Retinal pigment epithelial cell (primary cell): ENCODE data around the gene MAML3.

ENCODE experiments used
- DNase-seq: peaks from one replicate; pipeline ENCODE4 v3.0.0-alpha.2; 2010; ENCODE audit warnings: low read depth
- H3K4me3 ChIP-seq: 2 replicates; pipeline ENCODE4 v1.5.1; 2011; ENCODE audit warnings: mild to moderate bottlenecking, low read length, control low read depth, moderate library complexity
- CTCF ChIP-seq: conservative IDR thresholded peaks from 2 replicates; pipeline ENCODE4 v1.5.1; 2011; ENCODE audit warnings: low read depth, low read length, control low read depth, inconsistent platforms

MAML3 gene

GRCh38 chr4:139892973-139893736 is 260.8 kb downstream of the MAML3 start:
- no peak for DNase-seq
- H3K4me3 ChIP-seq = no peak overlapping the region
- no peak for TF ChIP-seq CTCF

GRCh38 chr4:139890816-139891215 is 263.2 kb downstream of the MAML3 start:
- DNase-seq = no peak
- no peak for TF ChIP-seq CTCF
- no peak overlapping the region for H3K4me3 ChIP-seq

- H3K4me3 ChIP-seq = no peak overlapping the region
- no peak for DNase-seq
- no peak for TF ChIP-seq CTCF
Observed at GRCh38 chr4:139889901-139890300, 264.1 kb downstream of the MAML3 start.

- H3K4me3 ChIP-seq = no peak overlapping the region
- TF ChIP-seq CTCF = no peak
- DNase-seq = no peak
Observed at GRCh38 chr4:139889264-139889663, 264.7 kb downstream of the MAML3 start.

- TF ChIP-seq CTCF = no peak
- DNase-seq = no peak
- no peak overlapping the region for H3K4me3 ChIP-seq
Observed at GRCh38 chr4:139887962-139888735, 265.8 kb downstream of the MAML3 start.

GRCh38 chr4:139887376-139887802 is 266.6 kb downstream of the MAML3 start:
- TF ChIP-seq CTCF = no peak
- no peak for DNase-seq
- H3K4me3 ChIP-seq = no peak overlapping the region
